ENCODE data around the gene ANKRD50.
A peak's percentile ranks its signal among the peaks of the same experiment; 100 is the strongest.

ANKRD50 gene

GRCh38 chr4:124633285-124633941, 79.1 kb downstream of the ANKRD50 start:
- no peak for DNase-seq (ENCODE audit: low spot score)

- DNase-seq (ENCODE audit: low spot score) = no peak
Measured at GRCh38 chr4:124632439-124632838, 80.1 kb downstream of the ANKRD50 start.

GRCh38 chr4:124631760-124632159, 80.8 kb downstream of the ANKRD50 start:
- DNase-seq (ENCODE audit: low spot score) = peak; percentile 87

GRCh38 chr4:124629681-124630080, 82.9 kb downstream of the ANKRD50 start:
- no peak for DNase-seq (ENCODE audit: low spot score)
